Parathyroid adenoma (tissue), 2 donors: ENCODE data around the gene DENND6B.

Experiments used
- H2AFZ ChIP-seq: fragments of 300-600 bp; sonication (generic); one replicate; pipeline ENCODE4 v1.7.0; 2017; ENCODE audit warnings: antibody characterized with exemption, mild to moderate bottlenecking
- H3K27ac ChIP-seq: fragments of 300-600 bp; sonication (generic); one replicate; pipeline ENCODE4 v1.7.0; 2017
- H3K27me3 ChIP-seq: fragments of 300-600 bp; sonication (generic); one replicate; pipeline ENCODE4 v1.7.0; 2017; ENCODE audit warnings: low read length; ENCODE audit not compliant: control insufficient read depth, insufficient read depth
- H3K36me3 ChIP-seq: fragments of 300-600 bp; sonication (generic); one replicate; pipeline ENCODE4 v1.7.0; 2017; ENCODE audit warnings: low read length; ENCODE audit not compliant: control insufficient read depth, insufficient read depth
- H3K4me1 ChIP-seq: fragments of 300-600 bp; sonication (generic); one replicate; pipeline ENCODE4 v1.7.0; 2017; ENCODE audit warnings: control low read depth
- H3K4me2 ChIP-seq: fragments of 300-600 bp; sonication (generic); one replicate; pipeline ENCODE4 v1.7.0; 2017; ENCODE audit warnings: low read length
- H3K4me3 ChIP-seq: fragments of 300-600 bp; sonication (generic); one replicate; pipeline ENCODE4 v1.7.0; 2017; ENCODE audit warnings: low read depth, low read length
- H3K79me2 ChIP-seq: fragments of 300-600 bp; sonication (generic); one replicate; pipeline ENCODE4 v1.7.0; 2017; ENCODE audit warnings: control low read depth
- H3K9ac ChIP-seq: fragments of 300-600 bp; sonication (generic); one replicate; pipeline ENCODE4 v1.7.0; 2017; ENCODE audit warnings: mild to moderate bottlenecking
- H3K9me3 ChIP-seq: fragments of 300-600 bp; sonication (generic); one replicate; pipeline ENCODE4 v1.7.0; 2017; ENCODE audit warnings: low read length; ENCODE audit not compliant: control insufficient read depth
- CTCF ChIP-seq: fragments of 300-600 bp; sonication (generic); IDR thresholded peaks from one replicate; pipeline ENCODE4 v1.7.0; 2017; ENCODE audit warnings: antibody characterized with exemption, mild to moderate bottlenecking
- donor health status: primary hyperparathyroidism.

DENND6B gene

GRCh38 chr22:50269573-50269969 lies 57.2 kb downstream of the DENND6B start:
- no peaks in the 10 kb centered on the region for H3K27me3 ChIP-seq
- H3K4me3 ChIP-seq, result peak overlapping the region; percentile 11
- H3K36me3 ChIP-seq, result no peaks in the 10 kb centered on the region
- peak overlapping the region; percentile 62 for H3K27ac ChIP-seq
- TF ChIP-seq CTCF, result no peak
- no peaks in the 10 kb centered on the region for H3K9me3 ChIP-seq
- H3K79me2 ChIP-seq, result no peaks in the 10 kb centered on the region
- peaks cover 3% of the 10 kb centered on the region for H3K4me1 ChIP-seq
- H2AFZ ChIP-seq, result peak overlapping the region; percentile 46
- H3K4me2 ChIP-seq, result peak overlapping the region; percentile 66
- no peak overlapping the region for H3K9ac ChIP-seq

- Histone ChIP-seq H3K4me3 (no peak overlapping the region), H2AFZ (no peak overlapping the region), H3K4me1 (peaks cover 3% of the 10 kb centered on the region), H3K27ac (no peak overlapping the region), H3K9me3 (no peaks in the 10 kb centered on the region), H3K27me3 (no peaks in the 10 kb centered on the region), H3K79me2 (no peaks in the 10 kb centered on the region), H3K9ac (no peak overlapping the region), H3K36me3 (no peaks in the 10 kb centered on the region), H3K4me2 (peak overlapping the region; percentile 66)
- TF ChIP-seq CTCF, result no peak
These were observed 58.1 kb downstream of the DENND6B start for GRCh38 chr22:50268655-50269113.

- Histone ChIP-seq H3K4me2 (peak overlapping the region; percentile 58), H3K4me3 (no peak overlapping the region), H3K36me3 (no peaks in the 10 kb centered on the region), H3K27ac (no peak overlapping the region), H3K4me1 (peaks cover 3% of the 10 kb centered on the region), H3K9ac (no peak overlapping the region), H2AFZ (no peak overlapping the region), H3K79me2 (no peaks in the 10 kb centered on the region), H3K27me3 (no peaks in the 10 kb centered on the region), H3K9me3 (no peaks in the 10 kb centered on the region)
- TF ChIP-seq CTCF, result peak; percentile 16
These were observed 59.0 kb downstream of the DENND6B start for GRCh38 chr22:50267591-50268390.

- no peak overlapping the region for H3K9ac ChIP-seq
- no peaks in the 10 kb centered on the region for H3K36me3 ChIP-seq
- H3K9me3 ChIP-seq, result no peaks in the 10 kb centered on the region
- H3K27ac ChIP-seq, result no peak overlapping the region
- no peaks in the 10 kb centered on the region for H3K27me3 ChIP-seq
- H3K4me1 ChIP-seq, result peaks cover 5% of the 10 kb centered on the region
- H3K4me3 ChIP-seq, result no peak overlapping the region
- no peak for TF ChIP-seq CTCF
- peak overlapping the region; percentile 58 for H3K4me2 ChIP-seq
- H3K79me2 ChIP-seq, result no peaks in the 10 kb centered on the region
- no peak overlapping the region for H2AFZ ChIP-seq
These were observed 59.8 kb downstream of the DENND6B start for GRCh38 chr22:50266994-50267393.
